ENCODE results near the gene PBRM1. TPM values are rescaled to one million over a fixed set of nuclear protein-coding genes. Genes with fewer than 3 reads are reported as not detected.
A peak's percentile ranks its signal among the peaks of the same experiment; 100 is the strongest.

Gene PBRM1
- total RNA-seq, 1 experiment from 2014 or later: 74.2 TPM

- TF ChIP-seq CTCF (conservative IDR thresholded peaks at IDR 0.05): no peak
- Histone ChIP-seq H2AFZ (ENCODE audit: low read length) (no peak overlapping the region), H3K9me3 (ENCODE audit: control insufficient read depth, low read depth, low read length) (no peaks in the 10 kb centered on the region), H4K8ac (replicated peaks; ENCODE audit: insufficient read length, low read depth, low read length) (no peak overlapping the region), H3T11ph (ENCODE audit: low read length) (no peak overlapping the region), H3K56ac (ENCODE audit: insufficient read length, low read depth, low read length) (no peak overlapping the region), H3K79me1 (ENCODE audit: insufficient read depth, low read depth, low read length, poor library complexity, severe bottlenecking) (peaks cover 6% of the 10 kb centered on the region), H2AK5ac (ENCODE audit: insufficient read length, low read length) (no peak overlapping the region), H2BK120ac (ENCODE audit: low read depth, low read length, poor library complexity, severe bottlenecking) (no peak overlapping the region), H3K4me2 (ENCODE audit: insufficient read depth, insufficient read length, low read length) (peak overlapping the region; percentile 93), H3K79me2 (ENCODE audit: insufficient read depth, low read length) (peaks cover 14% of the 10 kb centered on the region; the same call in 1 of the 2 replicates), H3K23me2 (ENCODE audit: insufficient read length, low read depth, low read length, poor library complexity, severe bottlenecking) (peaks cover 23% of the 10 kb centered on the region), H4K20me1 (ENCODE audit: control insufficient read depth, insufficient read depth, insufficient read length) (no peaks in the 10 kb centered on the region), H2BK5ac (ENCODE audit: insufficient read length, low read length) (no peak overlapping the region), H3K4ac (ENCODE audit: low read depth, low read length) (no peak overlapping the region), H2BK15ac (ENCODE audit: low read depth, low read length) (no peak overlapping the region), H4K5ac (ENCODE audit: insufficient read length, low read depth, low read length) (no peak overlapping the region), H4K91ac (ENCODE audit: insufficient read length, low read depth, low read length) (no peak overlapping the region), H3K4me1 (ENCODE audit: insufficient read depth, low read length) (peaks cover 6% of the 10 kb centered on the region), H3K27me3 (ENCODE audit: insufficient read depth, low read length) (no peaks in the 10 kb centered on the region), H3K27ac (ENCODE audit: insufficient read length, low read depth, low read length) (no peak overlapping the region), H3K9ac (ENCODE audit: extremely low read depth, insufficient read length, low read length) (peak overlapping the region; percentile 74), H2BK20ac (ENCODE audit: low read depth, low read length, poor library complexity, severe bottlenecking) (no peak overlapping the region), H3K14ac (ENCODE audit: insufficient read depth, low read length) (no peak overlapping the region), H2BK12ac (ENCODE audit: insufficient read length, low read depth, low read length) (no peak overlapping the region), H3K18ac (ENCODE audit: insufficient read length, low read depth, low read length) (no peak overlapping the region), H3K23ac (ENCODE audit: insufficient read length, low read depth, low read length) (no peak overlapping the region)
- Mint-ChIP-seq H3K9me3 (no peaks in the 10 kb centered on the region), H3K4me1 (peaks cover 40 to 47% of the 10 kb centered on the region in 2 experiments), H3K4me3 (peak overlapping the region; percentile 98 to 99), H3K36me3 (ENCODE audit: insufficient read depth in 1 of 3, low read depth in 3 of 3) (peaks cover 17 to 43% (median 27%) of the 10 kb centered on the region in 3 experiments), H3K27me3 (ENCODE audit: low read depth) (no peaks in the 10 kb centered on the region), H3K27ac (peak overlapping the region in 1 of 3 experiments; percentile 99; a peak in 3 of 7 replicates)
- no CpG with 5 or more reads among the region's 6 CpGs for WGBS (ENCODE audit: extremely low coverage, insufficient read length, low lambda C conversion rate)
- DNase-seq: no peak
Observed at GRCh38 chr3:52537165-52537620, 148.5 kb downstream of the PBRM1 start.

Measured in H9 (cell line).